Adrenal gland (tissue), 5 donors: ENCODE results near the gene FPGS.

ENCODE experiments used
- POLR2A ChIP-seq, 2 donors: fragments of 450-650 bp; IDR thresholded peaks; one replicate each; pipeline ENCODE4 v1.6.1; 2017; ENCODE audit warnings: antibody characterized with exemption in 2 of 2, mild to moderate bottlenecking in 2 of 2, moderate library complexity in 1 of 2
- TF ChIP-seq, protein P1 (sequence below), 6 experiments: fragments of 450-650 bp in 4 of 6; fragments of 200-600 bp in 2 of 6; sonication (generic) in 1 of 6; IDR thresholded peaks; 1 replicate in 5 of 6; 2 replicates in 1 of 6; pipeline versions ENCODE4 v1.5.1 to v1.8.0; 2016 to 2021; ENCODE audit warnings: antibody characterized with exemption in 6 of 6, mild to moderate bottlenecking in 2 of 6, moderate library complexity in 1 of 6
- donor health status: DM: no; HTN: no; CAD: no.

DNA sequence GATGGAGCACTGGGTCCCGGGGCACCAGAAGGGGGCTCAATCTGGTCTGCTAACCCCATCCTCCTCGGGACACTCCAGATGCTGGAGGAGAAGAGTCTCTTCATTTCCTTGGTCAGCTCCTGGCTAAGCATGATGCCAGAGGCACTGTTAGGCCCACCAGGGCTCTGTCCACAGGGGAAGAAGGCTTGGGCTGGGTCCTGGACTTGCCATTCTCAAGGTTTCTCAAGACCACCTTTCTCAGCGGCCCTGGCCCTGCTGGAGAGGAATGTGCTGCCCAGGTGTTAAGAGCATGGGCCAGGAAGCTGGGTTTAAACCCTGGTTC lies 32.1 kb upstream of the FPGS start:
- TF ChIP-seq, protein P1, sequence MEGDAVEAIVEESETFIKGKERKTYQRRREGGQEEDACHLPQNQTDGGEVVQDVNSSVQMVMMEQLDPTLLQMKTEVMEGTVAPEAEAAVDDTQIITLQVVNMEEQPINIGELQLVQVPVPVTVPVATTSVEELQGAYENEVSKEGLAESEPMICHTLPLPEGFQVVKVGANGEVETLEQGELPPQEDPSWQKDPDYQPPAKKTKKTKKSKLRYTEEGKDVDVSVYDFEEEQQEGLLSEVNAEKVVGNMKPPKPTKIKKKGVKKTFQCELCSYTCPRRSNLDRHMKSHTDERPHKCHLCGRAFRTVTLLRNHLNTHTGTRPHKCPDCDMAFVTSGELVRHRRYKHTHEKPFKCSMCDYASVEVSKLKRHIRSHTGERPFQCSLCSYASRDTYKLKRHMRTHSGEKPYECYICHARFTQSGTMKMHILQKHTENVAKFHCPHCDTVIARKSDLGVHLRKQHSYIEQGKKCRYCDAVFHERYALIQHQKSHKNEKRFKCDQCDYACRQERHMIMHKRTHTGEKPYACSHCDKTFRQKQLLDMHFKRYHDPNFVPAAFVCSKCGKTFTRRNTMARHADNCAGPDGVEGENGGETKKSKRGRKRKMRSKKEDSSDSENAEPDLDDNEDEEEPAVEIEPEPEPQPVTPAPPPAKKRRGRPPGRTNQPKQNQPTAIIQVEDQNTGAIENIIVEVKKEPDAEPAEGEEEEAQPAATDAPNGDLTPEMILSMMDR (IDR thresholded peaks at IDR 0.05): no peak
- TF ChIP-seq POLR2A (IDR thresholded peaks at IDR 0.05): no peak
